IPS-18c (cell line): Measurements from ENCODE around the gene ADAMTS1.
A peak's percentile ranks its signal among the peaks of the same experiment; 100 is the strongest.
"Not testable (repeated sequence)": the region's sequence is repeated elsewhere in the genome, so short reads cannot be mapped to it uniquely, and the experiment has no call there.

Source experiments
- H3K4me3 ChIP-seq: 2 replicates; pipeline ENCODE4 v1.7.0; 2013; ENCODE audit warnings: low read depth, mild to moderate bottlenecking, low read length, moderate library complexity; ENCODE audit not compliant: insufficient read depth
- H3K9me3 ChIP-seq: one replicate; pipeline ENCODE4 v1.6.1; 2013; ENCODE audit warnings: mild to moderate bottlenecking, low read length, moderate library complexity; ENCODE audit not compliant: control insufficient read depth, insufficient read depth

The ADAMTS1 gene

DNA sequence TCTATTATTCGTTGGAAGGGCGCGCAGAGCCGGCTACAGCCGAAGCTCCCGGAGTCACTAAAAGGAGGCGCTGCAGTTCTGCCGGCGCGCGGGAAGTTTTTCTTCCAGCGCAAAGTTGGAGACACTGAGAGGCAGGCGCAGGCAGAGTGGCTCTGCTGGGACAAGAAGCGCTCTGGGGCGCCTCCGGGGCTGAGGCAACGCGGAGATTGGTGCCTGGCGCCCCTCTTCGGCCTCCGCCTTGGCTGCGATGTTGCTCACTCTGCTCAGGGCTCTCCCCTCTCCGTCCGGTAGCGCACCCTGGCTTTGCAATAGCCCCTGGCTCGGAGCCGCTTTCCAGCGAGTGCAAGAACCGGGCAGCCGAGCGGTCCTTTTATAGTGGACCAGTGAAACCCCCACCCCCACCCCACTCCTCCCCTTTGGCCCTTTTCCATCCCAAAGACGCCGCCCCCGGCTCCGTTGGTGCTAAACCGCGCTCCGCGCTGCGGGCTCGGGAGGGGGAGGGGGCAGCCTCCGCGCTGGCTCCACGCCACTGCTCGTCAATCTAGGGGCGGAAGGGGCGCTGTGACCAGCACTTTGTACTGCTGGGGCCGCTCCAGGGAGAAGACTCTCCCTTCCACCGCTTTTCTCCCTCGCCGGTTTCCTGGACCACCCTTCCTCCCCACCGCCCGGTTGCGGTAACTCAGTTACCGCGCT, at the start of gene ADAMTS1:
TSS of gene ADAMTS1 (minus strand) at position 344 of the 693 bp plus-strand sequence. CDS start 455 bp downstream, outside the sequence.
- Histone ChIP-seq H3K4me3 (peak within 1 kb of the TSS; percentile 78), H3K9me3 (no peaks in the 10 kb centered on the region)

DNA sequence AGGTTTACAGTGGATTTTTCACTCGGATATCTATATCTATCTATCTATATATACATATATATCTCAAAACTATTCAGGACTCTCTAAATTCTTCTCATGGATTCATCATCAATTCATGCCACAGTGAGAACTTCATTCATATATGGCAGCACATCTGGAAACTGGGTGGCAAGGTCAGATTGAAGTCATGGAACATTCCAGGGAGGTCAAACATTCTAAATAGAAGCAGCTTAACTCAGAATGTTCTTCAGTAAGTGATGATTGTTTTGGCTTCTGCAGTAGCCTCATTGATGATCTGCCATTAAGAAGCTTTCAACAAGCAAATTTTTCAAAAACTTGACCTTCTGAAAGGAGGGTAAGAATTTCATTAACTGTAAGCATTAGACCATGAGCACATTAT, 46.9 kb upstream of the ADAMTS1 start:
- Histone ChIP-seq H3K4me3 (no peak overlapping the region), H3K9me3 (no peaks in the 10 kb centered on the region)

DNA sequence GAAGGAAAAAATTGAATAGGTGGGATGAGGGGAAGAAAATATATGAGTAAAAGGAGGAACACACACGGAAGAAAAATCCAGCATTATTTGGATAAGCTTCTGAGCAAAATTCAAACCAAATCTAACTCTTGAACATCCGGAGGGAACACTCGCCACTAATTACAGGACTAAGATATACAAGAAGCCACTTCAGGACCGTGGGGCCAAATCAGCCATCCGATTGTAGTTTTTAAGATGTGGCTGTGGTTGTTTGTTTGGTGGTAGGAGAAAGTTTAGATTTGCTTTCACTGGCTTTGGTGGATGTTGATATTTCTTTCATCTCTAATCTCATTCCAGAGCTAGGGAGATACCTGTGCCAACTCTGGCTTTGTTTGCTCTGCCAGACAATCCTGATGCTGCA, 43.7 kb upstream of the ADAMTS1 start:
- Histone ChIP-seq H3K9me3 (no peaks in the 10 kb centered on the region), H3K4me3 (no peak overlapping the region)

DNA sequence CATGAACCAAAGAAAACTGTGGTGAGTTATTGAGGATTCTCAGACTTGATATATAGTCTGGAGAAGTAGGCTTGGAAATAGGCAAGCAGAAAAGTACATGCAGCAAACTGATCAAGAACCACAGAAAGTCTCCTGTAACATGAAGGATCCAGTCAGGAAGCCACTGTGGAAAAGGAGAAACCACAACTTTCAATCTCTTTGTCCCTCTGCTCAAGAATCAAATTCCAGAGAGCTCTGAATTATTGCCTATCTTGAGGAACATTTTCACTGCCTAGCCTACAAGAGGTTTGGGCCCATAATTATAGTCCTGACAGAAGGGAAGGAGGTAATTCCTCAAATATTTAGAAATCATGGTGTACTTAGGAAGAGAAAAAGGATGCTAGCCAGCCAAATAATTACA, 43.0 kb upstream of the ADAMTS1 start:
- H3K9me3 ChIP-seq = no peaks in the 10 kb centered on the region

GRCh38 chr21:26887251-26887650, 42.0 kb upstream of the ADAMTS1 start:
- Histone ChIP-seq H3K4me3 (no peak overlapping the region), H3K9me3 (no peaks in the 10 kb centered on the region)

More for the DNA sequence above, 43.0 kb upstream of the ADAMTS1 start:
- H3K4me3 ChIP-seq = no peak overlapping the region

GRCh38 chr21:26884436-26884835, 39.2 kb upstream of the ADAMTS1 start:
- no peak overlapping the region for H3K4me3 ChIP-seq
- no peaks in the 10 kb centered on the region for H3K9me3 ChIP-seq

GRCh38 chr21:26883768-26884167, 38.6 kb upstream of the ADAMTS1 start:
- H3K4me3 ChIP-seq = no peak overlapping the region

DNA sequence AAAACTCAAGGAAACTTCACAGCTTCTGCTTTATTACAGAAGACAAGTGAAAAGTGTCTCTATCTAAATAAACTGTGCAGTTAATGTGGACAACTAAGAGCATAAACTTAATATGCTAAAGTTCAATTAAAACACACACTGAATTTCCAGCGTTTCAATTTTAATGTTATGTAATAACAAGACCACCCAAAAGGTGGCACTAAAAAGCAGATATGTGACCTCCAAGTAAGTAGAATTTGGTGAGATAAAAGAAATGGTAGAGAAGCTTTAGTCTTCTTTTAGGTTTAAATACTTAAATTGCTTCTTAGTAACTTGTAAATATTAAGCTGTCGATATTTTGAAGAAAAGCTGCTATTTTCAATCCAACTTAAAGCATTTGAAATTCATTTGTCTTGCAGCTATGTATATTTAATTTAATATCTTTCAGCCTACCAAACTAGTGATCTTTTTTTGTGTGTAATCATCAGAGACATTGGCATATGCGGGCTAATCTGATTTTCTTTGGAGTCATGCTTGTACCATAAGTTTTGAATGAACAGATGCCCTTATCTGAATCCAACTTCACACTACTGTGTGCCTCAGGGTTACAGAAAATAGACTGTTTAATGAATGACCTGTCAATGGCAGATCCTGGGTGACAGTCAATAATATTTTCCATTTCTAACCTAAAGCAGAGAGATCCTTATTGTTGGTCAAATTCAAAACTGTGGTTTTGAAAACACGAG, 36.5 kb upstream of the ADAMTS1 start:
- Histone ChIP-seq H3K4me3 (no peak overlapping the region), H3K9me3 (no peaks in the 10 kb centered on the region)

More at GRCh38 chr21:26883768-26884167, 38.6 kb upstream of the ADAMTS1 start:
- no peaks in the 10 kb centered on the region for H3K9me3 ChIP-seq

DNA sequence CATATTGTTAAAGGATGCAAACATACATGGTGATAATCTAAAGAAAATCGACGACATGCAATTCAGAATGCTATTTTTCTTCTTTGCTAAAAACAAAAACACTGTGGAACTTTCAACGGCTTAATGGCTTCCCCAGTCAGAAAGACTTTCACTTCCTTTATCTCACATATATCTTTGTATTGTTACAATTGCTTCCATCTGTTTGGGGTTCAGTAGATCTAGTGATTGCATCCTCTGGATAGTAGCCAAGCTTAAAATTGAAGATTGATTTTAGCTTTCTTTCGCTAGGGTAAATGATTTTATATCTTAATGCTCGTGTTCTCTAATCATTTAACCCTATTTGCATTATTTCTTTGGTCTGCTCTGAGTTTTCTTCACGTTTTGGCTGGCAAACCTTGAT, 31.8 kb upstream of the ADAMTS1 start:
- Histone ChIP-seq H3K9me3 (no peaks in the 10 kb centered on the region), H3K4me3 (no peak overlapping the region)

GRCh38 chr21:26874347-26874746, 29.1 kb upstream of the ADAMTS1 start:
- no peak overlapping the region for H3K4me3 ChIP-seq
- H3K9me3 ChIP-seq = no peaks in the 10 kb centered on the region

DNA sequence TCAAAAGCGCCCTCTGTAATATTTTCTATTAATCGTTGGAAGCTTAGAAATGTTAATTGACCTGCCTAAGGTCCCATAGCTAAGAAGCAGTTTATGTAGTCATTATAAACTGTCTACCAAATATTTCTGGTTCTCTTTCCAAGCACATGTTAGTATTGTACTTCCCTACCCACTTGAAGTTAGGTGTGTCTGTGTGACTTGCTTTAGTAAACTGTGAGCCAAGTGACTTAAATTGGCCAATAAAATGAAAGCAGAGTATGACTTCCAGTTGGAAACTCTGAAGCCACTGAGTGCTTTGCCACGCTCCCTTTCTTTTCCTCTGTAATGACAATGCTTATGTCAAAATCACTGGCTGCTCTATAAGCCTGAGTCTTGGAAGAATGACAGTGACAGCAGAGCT, 20.6 kb upstream of the ADAMTS1 start:
- Histone ChIP-seq H3K9me3 (peaks cover 4% of the 10 kb centered on the region), H3K4me3 (no peak overlapping the region)

GRCh38 chr21:26856871-26857350, 11.7 kb upstream of the ADAMTS1 start:
- H3K4me3 ChIP-seq, H3K9me3 ChIP-seq: not testable (repeated sequence)

GRCh38 chr21:26854695-26855094, 9.5 kb upstream of the ADAMTS1 start:
- not testable (repeated sequence) for H3K9me3 ChIP-seq, H3K4me3 ChIP-seq

GRCh38 chr21:26852423-26852822, 7.2 kb upstream of the ADAMTS1 start:
- no peaks in the 10 kb centered on the region for H3K9me3 ChIP-seq
- no peak overlapping the region for H3K4me3 ChIP-seq

DNA sequence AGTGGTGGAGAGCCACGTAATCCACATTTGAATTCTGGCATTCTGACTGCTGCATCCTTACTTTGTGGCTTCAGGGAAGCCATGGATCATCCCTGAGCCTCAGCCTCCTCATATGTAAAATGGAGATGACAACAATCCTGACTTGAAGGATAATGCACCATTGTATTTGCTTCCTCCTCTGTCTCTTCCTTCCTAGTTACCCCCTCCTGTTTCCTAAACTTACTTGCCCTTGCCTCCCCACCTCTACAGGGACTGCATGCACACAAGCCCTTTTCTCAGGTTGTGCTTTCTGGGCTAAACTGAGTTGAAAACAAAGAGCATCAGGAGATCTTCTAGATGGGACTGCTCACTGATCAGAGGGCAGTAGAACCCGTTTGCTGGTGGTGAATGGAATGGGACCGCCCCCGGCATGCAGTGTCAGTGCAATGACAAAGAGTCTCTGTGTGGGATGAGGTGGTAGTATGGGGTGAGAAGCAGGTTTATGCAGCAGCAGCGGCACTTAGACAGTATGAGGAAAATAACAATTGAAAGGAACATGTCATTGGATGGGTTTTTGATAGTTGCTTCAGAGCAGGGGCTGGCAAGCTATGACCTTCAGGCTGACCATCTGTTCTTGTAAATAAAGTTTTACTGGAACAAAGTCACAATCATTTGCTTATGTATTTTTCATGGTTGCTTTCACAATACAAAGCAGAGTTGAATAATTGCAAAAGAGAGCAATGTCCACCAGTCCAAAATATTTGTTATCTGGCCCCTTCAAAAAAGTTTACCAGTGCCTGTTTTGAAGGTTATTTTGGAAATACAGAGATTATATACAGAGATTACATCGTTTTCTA, 6.1 kb upstream of the ADAMTS1 start:
- no peaks in the 10 kb centered on the region for H3K9me3 ChIP-seq
- no peak overlapping the region; the same call in 1 of the 2 replicates for H3K4me3 ChIP-seq

DNA sequence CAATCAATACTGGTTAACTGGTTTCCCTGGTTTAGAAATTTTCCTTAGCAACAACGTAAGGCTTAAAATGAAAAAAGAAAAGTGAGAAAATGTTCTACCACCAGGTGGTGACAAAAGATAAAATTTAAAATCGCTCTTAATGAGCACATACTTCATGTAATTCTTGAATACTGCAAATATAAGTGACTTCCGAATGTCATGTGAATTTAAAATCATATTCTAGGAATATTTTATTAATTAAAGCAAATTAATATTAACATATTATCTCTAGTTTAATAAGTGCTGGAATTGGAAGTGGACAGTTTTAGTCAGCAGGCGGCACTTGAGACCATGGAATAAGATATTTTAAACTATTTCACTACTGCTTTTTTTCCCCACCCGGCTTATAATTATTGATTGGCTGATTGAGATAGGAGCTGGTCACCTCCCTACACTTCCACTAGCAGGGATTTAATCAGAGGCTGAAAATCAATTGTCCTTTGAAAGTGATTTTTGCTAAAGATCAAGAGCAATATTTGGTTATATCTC, 5.0 kb upstream of the ADAMTS1 start:
- H3K9me3 ChIP-seq = no peaks in the 10 kb centered on the region
- H3K4me3 ChIP-seq = no peak overlapping the region

DNA sequence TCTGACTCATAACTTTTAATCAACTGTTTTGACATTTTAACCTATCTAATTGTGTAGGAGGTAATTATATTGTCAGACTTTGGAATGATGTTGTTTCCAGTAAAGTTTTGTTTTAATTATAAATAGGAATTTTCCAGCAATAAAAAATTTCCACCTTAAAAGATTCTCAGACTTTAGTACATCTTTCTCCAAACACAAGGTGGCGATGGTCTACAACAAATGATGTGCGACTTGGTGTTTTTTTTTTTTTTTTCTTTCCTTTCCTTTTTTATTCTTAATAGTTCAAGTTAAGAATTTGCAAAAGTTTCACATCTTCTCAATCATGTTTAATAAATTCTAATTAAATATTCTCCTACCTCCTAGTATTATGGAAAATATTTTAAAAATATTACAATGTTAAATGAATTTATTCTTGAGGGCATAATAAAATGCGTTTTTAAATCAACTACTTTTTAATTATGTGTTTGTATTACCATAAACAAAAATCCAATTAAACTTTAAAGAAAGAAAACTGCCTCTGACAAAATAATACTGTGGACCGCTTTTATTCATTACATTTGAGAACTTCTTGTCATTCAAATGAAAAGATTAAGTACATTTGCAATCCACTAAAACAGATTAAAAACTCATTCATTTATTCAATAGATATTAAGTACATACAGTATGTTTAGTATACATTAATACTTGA, 4.4 kb upstream of the ADAMTS1 start:
- no peaks in the 10 kb centered on the region for H3K9me3 ChIP-seq

More for the DNA sequence above, 4.4 kb upstream of the ADAMTS1 start:
- H3K4me3 ChIP-seq = no peak overlapping the region
